GM12878 (cell line): ENCODE data around the gene DOCK2. TPM values are rescaled to one million over a fixed set of nuclear protein-coding genes. Genes with fewer than 3 reads are reported as not detected.

ENCODE experiments used
- ATAC-seq: fragments of 200-7000 bp; cut with Tn5 transposase; 3 replicates; pipeline ENCODE4 v1.9.1; 2020; ENCODE audit warnings: mild to moderate bottlenecking, moderate library complexity
- BruUV-seq: library from RNA; stranded (reverse); fragments of 400-500 nt; replicated peaks from 2 replicates; lab custom pipeline; 2021; lab: Mats Ljungman, UMichigan
- CTCF ChIA-PET: fragments of 300-600 bp; sonication (Branson Sonifier 250); formaldehyde crosslinking; extraction: SDS; loops from one replicate; lab custom pipeline; 2021; ENCODE audit warnings: inconsistent platforms; lab: Yijun Ruan, JAX
- POLR2A ChIA-PET: fragments of 350-600 bp; formaldehyde crosslinking; extraction: SDS; loops from one replicate; lab custom pipeline; 2021; ENCODE audit warnings: inconsistent platforms; lab: Charles Lee
- RAD21 ChIA-PET: fragments of 300-600 bp; sonication (Branson Sonifier 250); formaldehyde crosslinking; loops from one replicate; lab custom pipeline; 2023; ENCODE audit warnings: antibody characterized with exemption; ENCODE audit not compliant: unreplicated experiment; lab: Charles Lee
- SMC1A ChIA-PET: fragments of 300-600 bp; sonication (Branson Sonifier 250); formaldehyde crosslinking; loops from one replicate; lab custom pipeline; 2023; ENCODE audit not compliant: unreplicated experiment, uncharacterized antibody; lab: Charles Lee
- DNase-seq: peaks from one replicate; pipeline ENCODE4 v3.0.0-alpha.2; 2011; ENCODE audit warnings: low read depth, low spot score
- FAIRE-seq: peaks from 3 replicates; lab custom pipeline; 2011; peaks lifted over from hg19 to GRCh38; lab: Jason Lieb, UNC
- H2AFZ ChIP-seq: 2 replicates; pipeline ENCODE4 v1.6.0; 2011; ENCODE audit warnings: low read depth, low read length, control low read depth; ENCODE audit not compliant: control insufficient read depth
- H3K27ac ChIP-seq: 2 replicates; pipeline ENCODE4 v1.5.1; 2011; ENCODE audit warnings: control low read depth; ENCODE audit not compliant: control insufficient read depth, insufficient read depth
- H3K27me3 ChIP-seq, 2 experiments: replicated peaks in 1 of 2; 2 replicates each; pipeline versions ENCODE4 v1.6.0 to v1.6.1; 2011; ENCODE audit warnings: low read length in 1 of 2; ENCODE audit not compliant: control insufficient read depth in 2 of 2, insufficient read depth in 2 of 2
- H3K36me3 ChIP-seq, 2 experiments: 2 replicates each; pipeline ENCODE4 v1.5.1; 2011; ENCODE audit warnings: low read length in 1 of 2; ENCODE audit not compliant: control insufficient read depth in 2 of 2, insufficient read depth in 2 of 2
- H3K4me1 ChIP-seq: 2 replicates; pipeline ENCODE4 v1.6.1; 2011; ENCODE audit warnings: mild to moderate bottlenecking, low read length, moderate library complexity, mixed read lengths; ENCODE audit not compliant: control insufficient read depth, insufficient read depth
- H3K4me2 ChIP-seq: 2 replicates; pipeline ENCODE4 v1.6.0; 2011; ENCODE audit warnings: control low read depth; ENCODE audit not compliant: control insufficient read depth, insufficient read depth
- H3K4me3 ChIP-seq: fragments of 200-600 bp; sonication (generic); 2 replicates; pipeline ENCODE4 v1.5.1; 2016
- H3K79me2 ChIP-seq: 2 replicates; pipeline ENCODE4 v1.6.0; 2011; ENCODE audit warnings: low read length; ENCODE audit not compliant: control insufficient read depth, insufficient read depth
- H3K9ac ChIP-seq: 2 replicates; pipeline ENCODE4 v1.8.0; 2011; ENCODE audit warnings: low read length, control low read depth, mixed read lengths; ENCODE audit not compliant: control insufficient read depth, insufficient read depth
- H3K9me3 ChIP-seq: replicated peaks from 3 replicates; pipeline ENCODE4 v1.5.1; 2011; ENCODE audit warnings: mild to moderate bottlenecking, low read length; ENCODE audit not compliant: control insufficient read depth, insufficient read depth
- H4K20me1 ChIP-seq: 2 replicates; pipeline ENCODE4 v1.6.0; 2011; ENCODE audit not compliant: control insufficient read depth, insufficient read depth
- BCL11A ChIP-seq: IDR thresholded peaks from 2 replicates; pipeline ENCODE4 v1.6.1; 2011; ENCODE audit warnings: low read depth, low read length
- CBX5 ChIP-seq: sonication (generic); IDR thresholded peaks from 2 replicates; pipeline ENCODE4 v1.6.1; 2016; ENCODE audit warnings: low read depth, moderate library complexity, mild to moderate bottlenecking, inconsistent platforms
- CEBPZ ChIP-seq: fragments of 150-350 bp; IDR thresholded peaks from 2 replicates; pipeline ENCODE4 v1.6.1; 2016; ENCODE audit warnings: low read depth, low read length
- FOXM1 ChIP-seq: IDR thresholded peaks from 2 replicates; pipeline ENCODE4 v1.6.1; 2012; ENCODE audit warnings: low read depth, mild to moderate bottlenecking, inconsistent platforms, low read length, moderate library complexity
- HCFC1 ChIP-seq: fragments of 150-350 bp; IDR thresholded peaks from 2 replicates; pipeline ENCODE4 v1.6.1; 2014; ENCODE audit warnings: low read length
- JUNB ChIP-seq: IDR thresholded peaks from 2 replicates; pipeline ENCODE4 v1.6.1; 2016; ENCODE audit warnings: antibody characterized with exemption, mild to moderate bottlenecking
- MYC ChIP-seq: IDR thresholded peaks from 2 replicates; pipeline ENCODE4 v1.6.1; 2011; ENCODE audit warnings: mild to moderate bottlenecking, low read length, moderate library complexity, inconsistent platforms; ENCODE audit not compliant: insufficient read depth, insufficient replicate concordance, insufficient read length, severe bottlenecking
- POLR2A ChIP-seq: IDR thresholded peaks from 2 replicates; pipeline ENCODE4 v1.6.1; 2011; ENCODE audit warnings: low read depth, mild to moderate bottlenecking, low read length
- RELA ChIP-seq: fragments of 450-650 bp; IDR thresholded peaks from 2 replicates; pipeline ENCODE4 v1.8.0; 2014; ENCODE audit warnings: borderline replicate concordance; ENCODE audit not compliant: partially characterized antibody
- ZBED1 ChIP-seq: IDR thresholded peaks from 2 replicates; pipeline ENCODE4 v1.6.1; 2016; ENCODE audit warnings: borderline replicate concordance
- WGBS: methylation state at CpG from one replicate; pipeline ENCODE4 v1.1.6; 2016; ENCODE audit warnings: low lambda C conversion rate; ENCODE audit not compliant: insufficient replicate concordance, insufficient coverage; ENCODE audit errors: missing lambda C conversion rate; 5-methylcytosine and 5-hydroxymethylcytosine counted together
- in situ Hi-C: fragments of 300-500 bp; cut with MboI; formaldehyde crosslinking; loops from 9 replicates; pipeline ENCODE4 v1.14.3; 2018; ENCODE audit warnings: mixed read lengths
- intact Hi-C: fragments of 100-400 bp; cut with micrococcal nuclease; formaldehyde crosslinking; loops from one replicate; pipeline ENCODE4 v1.14.2; 2022; ENCODE audit not compliant: unreplicated experiment
- polyA plus RNA-seq, 11 experiments: library from polyadenylated mRNA; depleted of rRNA in 4 of 11; unstranded in 6 of 11; stranded (reverse) in 5 of 11; fragments of >200 nt; fragmentation: Nextera tagmentation in 4 of 11; fragmentation: Illumina TruSeq in 1 of 11; extraction: Ambion mirVana in 4 of 11; extraction: Trizol in 1 of 11; gene quantifications; 1 replicate in 1 of 11; 2 replicates in 10 of 11; pipeline versions ENCODE4 v1.2.1 to v1.2.3, GENCODE V29; 2011 to 2016; ENCODE audit warnings: inconsistent platforms in 2 of 11, missing spikeins in 2 of 11, low read depth in 1 of 11
- total RNA-seq, 4 experiments: library from RNA; depleted of rRNA in 3 of 4; stranded (reverse); fragments of >200 nt in 3 of 4; fragmentation: Illumina TruSeq in 1 of 4; extraction: Trizol in 1 of 4; gene quantifications; 2 replicates each; pipeline versions ENCODE4 v1.2.1 to v1.2.3, GENCODE V29; 2013 to 2021
- TF ChIP-seq, protein P1 (sequence below): fragments of 450-650 bp; conservative IDR thresholded peaks from 2 replicates; pipeline ENCODE4 v1.6.1; 2017; ENCODE audit warnings: mild to moderate bottlenecking, moderate library complexity

DOCK2 gene
- total and polyA plus RNA-seq, 10 of the 15 experiments (the other 5 are each of a cell fraction or from before 2014, with no cell fraction given): 34.2 to 192 (median 118) TPM

DNA sequence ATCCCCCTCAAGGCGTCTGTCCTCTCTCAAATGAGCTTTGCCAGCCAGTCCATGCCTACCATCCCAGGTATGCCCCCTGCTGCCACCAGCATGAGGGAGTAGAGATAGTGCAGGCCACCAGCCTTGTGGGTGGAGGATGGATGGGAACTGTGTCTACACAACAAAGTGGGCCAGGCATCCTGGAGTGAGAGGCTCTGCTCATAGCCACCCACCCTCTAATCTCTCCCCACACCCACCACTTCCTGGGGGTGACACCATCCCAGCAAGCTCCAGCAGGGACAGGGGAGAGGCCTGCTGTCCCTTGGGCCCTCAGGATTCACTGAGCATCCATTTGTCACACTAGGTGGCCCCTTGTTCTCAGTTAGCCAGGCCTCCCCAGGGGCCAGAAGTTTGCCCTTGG, 443.1 kb downstream of the DOCK2 start (continued):
- no peak for TF ChIP-seq BCL11A
- no peak for TF ChIP-seq POLR2A

GRCh38 chr5:170080786-170081445, 443.8 kb downstream of the DOCK2 start:
- WGBS: 81% methylated on average over 8 of the region's 8 CpGs
- Histone ChIP-seq H2AFZ (no peak overlapping the region), H3K27me3 (no peaks in the 10 kb centered on the region), H3K79me2 (no peaks in the 10 kb centered on the region), H3K4me2 (no peak overlapping the region), H3K36me3 (peaks cover 42 to 54% of the 10 kb centered on the region in 2 experiments; a peak in 3 of 4 replicates), H3K9me3 (no peaks in the 10 kb centered on the region), H3K4me1 (no peaks in the 10 kb centered on the region), H3K9ac (no peak overlapping the region), H4K20me1 (no peaks in the 10 kb centered on the region), H3K4me3 (no peak overlapping the region), H3K27ac (no peak overlapping the region)
- CTCF ChIA-PET: no interaction called here
- DNase-seq: no peak
- RAD21 ChIA-PET: no interaction called here
- SMC1A ChIA-PET: no interaction called here
- POLR2A ChIA-PET: no interaction called here
- no peak for ATAC-seq
- no peak for FAIRE-seq
- in situ Hi-C loops: no loop called here
- intact Hi-C loops: no loop called here
- no peak for TF ChIP-seq FOXM1
- no TSS peak for BruUV-seq

GRCh38 chr5:170081616-170082015, 444.5 kb downstream of the DOCK2 start:
- in situ Hi-C loops (no loop called here), intact Hi-C loops (no loop called here)
- no peaks in the 10 kb centered on the region for H3K4me1 ChIP-seq
- ATAC-seq (no peak), FAIRE-seq (no peak), DNase-seq (no peak)
- H2AFZ ChIP-seq: no peak overlapping the region
- H4K20me1 ChIP-seq: no peaks in the 10 kb centered on the region
- CTCF ChIA-PET: no interaction called here
- no peaks in the 10 kb centered on the region for H3K9me3 ChIP-seq
- H3K27me3 ChIP-seq: no peaks in the 10 kb centered on the region
- POLR2A ChIA-PET: no interaction called here
- RAD21 ChIA-PET: no interaction called here
- H3K79me2 ChIP-seq: no peaks in the 10 kb centered on the region
- BruUV-seq: no TSS peak
- TF ChIP-seq JUNB (no peak), RELA (no peak), HCFC1 (no peak), MYC (no peak), CEBPZ (no peak), CBX5 (no peak), ZBED1 (no peak)
- TF ChIP-seq, protein P1, sequence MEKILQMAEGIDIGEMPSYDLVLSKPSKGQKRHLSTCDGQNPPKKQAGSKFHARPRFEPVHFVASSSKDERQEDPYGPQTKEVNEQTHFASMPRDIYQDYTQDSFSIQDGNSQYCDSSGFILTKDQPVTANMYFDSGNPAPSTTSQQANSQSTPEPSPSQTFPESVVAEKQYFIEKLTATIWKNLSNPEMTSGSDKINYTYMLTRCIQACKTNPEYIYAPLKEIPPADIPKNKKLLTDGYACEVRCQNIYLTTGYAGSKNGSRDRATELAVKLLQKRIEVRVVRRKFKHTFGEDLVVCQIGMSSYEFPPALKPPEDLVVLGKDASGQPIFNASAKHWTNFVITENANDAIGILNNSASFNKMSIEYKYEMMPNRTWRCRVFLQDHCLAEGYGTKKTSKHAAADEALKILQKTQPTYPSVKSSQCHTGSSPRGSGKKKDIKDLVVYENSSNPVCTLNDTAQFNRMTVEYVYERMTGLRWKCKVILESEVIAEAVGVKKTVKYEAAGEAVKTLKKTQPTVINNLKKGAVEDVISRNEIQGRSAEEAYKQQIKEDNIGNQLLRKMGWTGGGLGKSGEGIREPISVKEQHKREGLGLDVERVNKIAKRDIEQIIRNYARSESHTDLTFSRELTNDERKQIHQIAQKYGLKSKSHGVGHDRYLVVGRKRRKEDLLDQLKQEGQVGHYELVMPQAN: no peak
- SMC1A ChIA-PET: no interaction called here
- peaks cover 38 to 50% of the 10 kb centered on the region in 2 experiments; a peak in 3 of 4 replicates for H3K36me3 ChIP-seq
- no peak overlapping the region for H3K4me2 ChIP-seq
- H3K4me3 ChIP-seq: no peak overlapping the region
- WGBS: 93% methylated on average over 4 of the region's 4 CpGs
- H3K27ac ChIP-seq: no peak overlapping the region
- H3K9ac ChIP-seq: no peak overlapping the region
